HepG2 (cell line): ENCODE measurements around the gene INO80C. TPM values are rescaled to one million over a fixed set of nuclear protein-coding genes. Genes with fewer than 3 reads are reported as not detected.

Experiments used
- AKAP8 ChIP-seq: sonication (generic); formaldehyde crosslinking; IDR thresholded peaks from 2 replicates; pipeline ENCODE4 v1.5.1; 2020; ENCODE audit warnings: mild to moderate bottlenecking, missing genetic modification reagents
- DPF2 ChIP-seq: sonication (generic); formaldehyde crosslinking; IDR thresholded peaks from 2 replicates; pipeline ENCODE4 v1.4.0; 2020; ENCODE audit warnings: mild to moderate bottlenecking, low read depth, missing genetic modification reagents, borderline replicate concordance
- EHMT2 ChIP-seq: fragments of 200-600 bp; sonication (generic); IDR thresholded peaks from 2 replicates; pipeline ENCODE4 v1.7.0; 2017; ENCODE audit warnings: antibody characterized with exemption, low read depth, low read length, borderline replicate concordance
- JUNB ChIP-seq: sonication (generic); formaldehyde crosslinking; IDR thresholded peaks from 2 replicates; pipeline ENCODE4 v1.8.0; 2022; ENCODE audit warnings: missing genetic modification reagents, mild to moderate bottlenecking, borderline replicate concordance
- KLF12 ChIP-seq: sonication (generic); formaldehyde crosslinking; IDR thresholded peaks from 2 replicates; pipeline ENCODE4 v1.4.0; 2020; ENCODE audit warnings: missing genetic modification reagents, borderline replicate concordance
- MAFK ChIP-seq, 2 experiments: IDR thresholded peaks in 1 of 2; conservative IDR thresholded peaks in 1 of 2; 2 replicates each; pipeline ENCODE4 v1.6.1; 2011; ENCODE audit warnings: improper control_type of control experiment in 2 of 2, low read length in 2 of 2
- PAWR ChIP-seq: sonication (generic); formaldehyde crosslinking; IDR thresholded peaks from 2 replicates; pipeline ENCODE4 v1.4.0; 2020; ENCODE audit warnings: missing genetic modification reagents, mild to moderate bottlenecking, borderline replicate concordance
- PRPF4 ChIP-seq: fragments of 200-400 bp; formaldehyde crosslinking; IDR thresholded peaks from 2 replicates; pipeline ENCODE4 v1.6.1; 2016; ENCODE audit warnings: low read length, low read depth; ENCODE audit not compliant: poor library complexity, severe bottlenecking
- SOX5 ChIP-seq: IDR thresholded peaks from 2 replicates; pipeline ENCODE4 v1.6.1; 2016; ENCODE audit warnings: borderline replicate concordance
- ZFAT ChIP-seq: sonication (generic); formaldehyde crosslinking; conservative IDR thresholded peaks from 2 replicates; pipeline ENCODE4 v1.8.1; 2023; ENCODE audit warnings: missing genetic modification reagents, inconsistent platforms
- ZFX ChIP-seq: sonication (generic); formaldehyde crosslinking; IDR thresholded peaks from 2 replicates; pipeline ENCODE4 v1.4.0; 2020; ENCODE audit warnings: mild to moderate bottlenecking, low read depth, missing genetic modification reagents, moderate library complexity
- ZKSCAN1 ChIP-seq: fragments of 150-350 bp; IDR thresholded peaks from 2 replicates; pipeline ENCODE4 v1.6.1; 2014; ENCODE audit warnings: low read length
- ZNF33A ChIP-seq: sonication (generic); formaldehyde crosslinking; IDR thresholded peaks from 2 replicates; pipeline ENCODE4 v1.5.1; 2020; ENCODE audit warnings: missing genetic modification reagents, mild to moderate bottlenecking, moderate library complexity, borderline replicate concordance
- ZNF572 ChIP-seq: sonication (generic); formaldehyde crosslinking; IDR thresholded peaks from 2 replicates; pipeline ENCODE4 v1.5.1; 2020; ENCODE audit warnings: mild to moderate bottlenecking, missing genetic modification reagents
- polyA plus RNA-seq, 8 experiments: library from polyadenylated mRNA; depleted of rRNA in 3 of 8; stranded (reverse) in 7 of 8; unstranded in 1 of 8; fragments of >200 nt; fragmentation: Illumina TruSeq in 4 of 8; extraction: Trizol in 4 of 8; gene quantifications; 2 replicates each; pipeline versions ENCODE4 v1.2.1 to v1.2.3, GENCODE V29; 2011 to 2016; ENCODE audit warnings: low read depth in 4 of 8, missing spikeins in 1 of 8, mixed read lengths in 1 of 8; ENCODE audit not compliant: insufficient read depth in 1 of 8
- total RNA-seq, 5 experiments: library from RNA; depleted of rRNA; stranded (reverse); fragments of >200 nt; fragmentation: Illumina TruSeq; extraction: Trizol; gene quantifications; 2 replicates each; pipeline ENCODE4 v1.2.3, GENCODE V29; 2016; ENCODE audit warnings: low read depth in 1 of 5
- TF ChIP-seq, protein P1 (sequence below): IDR thresholded peaks from 2 replicates; pipeline ENCODE4 v1.6.1; 2016; ENCODE audit warnings: low read depth, borderline replicate concordance
- TF ChIP-seq, protein P2 (sequence below): sonication (generic); formaldehyde crosslinking; IDR thresholded peaks from 2 replicates; pipeline ENCODE4 v1.5.1; 2020; ENCODE audit warnings: mild to moderate bottlenecking, missing genetic modification reagents, borderline replicate concordance
- TF ChIP-seq, protein P3 (sequence below): sonication (generic); IDR thresholded peaks from 2 replicates; pipeline ENCODE4 v1.6.1; 2016; ENCODE audit warnings: low read depth, borderline replicate concordance
- TF ChIP-seq, protein P4 (sequence below): sonication (generic); formaldehyde crosslinking; IDR thresholded peaks from 2 replicates; pipeline ENCODE4 v1.5.0; 2020; ENCODE audit warnings: missing genetic modification reagents
- TF ChIP-seq, protein P5 (sequence below): sonication (generic); formaldehyde crosslinking; IDR thresholded peaks from 2 replicates; pipeline ENCODE4 v1.4.0; 2020; ENCODE audit warnings: low read depth, mild to moderate bottlenecking, missing genetic modification reagents

INO80C gene
- total and polyA plus RNA-seq, 2 of the 13 experiments (the other 11 are each of a cell fraction or from before 2014, with no cell fraction given), result 8.2 to 15.4 TPM

- TF ChIP-seq JUNB (CRISPR knock-in tag), result peak; percentile 98
- TF ChIP-seq PAWR (CRISPR knock-in tag), result no peak
- TF ChIP-seq, protein P1, sequence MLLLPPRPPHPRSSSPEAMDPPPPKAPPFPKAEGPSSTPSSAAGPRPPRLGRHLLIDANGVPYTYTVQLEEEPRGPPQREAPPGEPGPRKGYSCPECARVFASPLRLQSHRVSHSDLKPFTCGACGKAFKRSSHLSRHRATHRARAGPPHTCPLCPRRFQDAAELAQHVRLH (CRISPR knock-in tag), result peak; percentile 75; the same call in 1 of the 2 replicates
- TF ChIP-seq, protein P2, sequence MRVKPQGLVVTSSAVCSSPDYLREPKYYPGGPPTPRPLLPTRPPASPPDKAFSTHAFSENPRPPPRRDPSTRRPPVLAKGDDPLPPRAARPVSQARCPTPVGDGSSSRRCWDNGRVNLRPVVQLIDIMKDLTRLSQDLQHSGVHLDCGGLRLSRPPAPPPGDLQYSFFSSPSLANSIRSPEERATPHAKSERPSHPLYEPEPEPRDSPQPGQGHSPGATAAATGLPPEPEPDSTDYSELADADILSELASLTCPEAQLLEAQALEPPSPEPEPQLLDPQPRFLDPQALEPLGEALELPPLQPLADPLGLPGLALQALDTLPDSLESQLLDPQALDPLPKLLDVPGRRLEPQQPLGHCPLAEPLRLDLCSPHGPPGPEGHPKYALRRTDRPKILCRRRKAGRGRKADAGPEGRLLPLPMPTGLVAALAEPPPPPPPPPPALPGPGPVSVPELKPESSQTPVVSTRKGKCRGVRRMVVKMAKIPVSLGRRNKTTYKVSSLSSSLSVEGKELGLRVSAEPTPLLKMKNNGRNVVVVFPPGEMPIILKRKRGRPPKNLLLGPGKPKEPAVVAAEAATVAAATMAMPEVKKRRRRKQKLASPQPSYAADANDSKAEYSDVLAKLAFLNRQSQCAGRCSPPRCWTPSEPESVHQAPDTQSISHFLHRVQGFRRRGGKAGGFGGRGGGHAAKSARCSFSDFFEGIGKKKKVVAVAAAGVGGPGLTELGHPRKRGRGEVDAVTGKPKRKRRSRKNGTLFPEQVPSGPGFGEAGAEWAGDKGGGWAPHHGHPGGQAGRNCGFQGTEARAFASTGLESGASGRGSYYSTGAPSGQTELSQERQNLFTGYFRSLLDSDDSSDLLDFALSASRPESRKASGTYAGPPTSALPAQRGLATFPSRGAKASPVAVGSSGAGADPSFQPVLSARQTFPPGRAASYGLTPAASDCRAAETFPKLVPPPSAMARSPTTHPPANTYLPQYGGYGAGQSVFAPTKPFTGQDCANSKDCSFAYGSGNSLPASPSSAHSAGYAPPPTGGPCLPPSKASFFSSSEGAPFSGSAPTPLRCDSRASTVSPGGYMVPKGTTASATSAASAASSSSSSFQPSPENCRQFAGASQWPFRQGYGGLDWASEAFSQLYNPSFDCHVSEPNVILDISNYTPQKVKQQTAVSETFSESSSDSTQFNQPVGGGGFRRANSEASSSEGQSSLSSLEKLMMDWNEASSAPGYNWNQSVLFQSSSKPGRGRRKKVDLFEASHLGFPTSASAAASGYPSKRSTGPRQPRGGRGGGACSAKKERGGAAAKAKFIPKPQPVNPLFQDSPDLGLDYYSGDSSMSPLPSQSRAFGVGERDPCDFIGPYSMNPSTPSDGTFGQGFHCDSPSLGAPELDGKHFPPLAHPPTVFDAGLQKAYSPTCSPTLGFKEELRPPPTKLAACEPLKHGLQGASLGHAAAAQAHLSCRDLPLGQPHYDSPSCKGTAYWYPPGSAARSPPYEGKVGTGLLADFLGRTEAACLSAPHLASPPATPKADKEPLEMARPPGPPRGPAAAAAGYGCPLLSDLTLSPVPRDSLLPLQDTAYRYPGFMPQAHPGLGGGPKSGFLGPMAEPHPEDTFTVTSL, result peak; percentile 84
- TF ChIP-seq MAFK (conservative IDR thresholded peaks at IDR 0.05 in 1 of 2, IDR thresholded peaks at IDR 0.05 in 1 of 2; ENCODE audit: low read length in 2 of 2), result no peak
- TF ChIP-seq ZFX (CRISPR knock-in tag), result peak; percentile 83
- TF ChIP-seq ZFAT (CRISPR knock-in tag), result no peak
- peak; percentile 69; the same call in 1 of the 2 replicates for TF ChIP-seq ZNF572 (CRISPR knock-in tag)
- TF ChIP-seq, protein P3, sequence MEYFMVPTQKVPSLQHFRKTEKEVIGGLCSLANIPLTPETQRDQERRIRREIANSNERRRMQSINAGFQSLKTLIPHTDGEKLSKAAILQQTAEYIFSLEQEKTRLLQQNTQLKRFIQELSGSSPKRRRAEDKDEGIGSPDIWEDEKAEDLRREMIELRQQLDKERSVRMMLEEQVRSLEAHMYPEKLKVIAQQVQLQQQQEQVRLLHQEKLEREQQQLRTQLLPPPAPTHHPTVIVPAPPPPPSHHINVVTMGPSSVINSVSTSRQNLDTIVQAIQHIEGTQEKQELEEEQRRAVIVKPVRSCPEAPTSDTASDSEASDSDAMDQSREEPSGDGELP, result peak; percentile 56; the same call in 1 of the 2 replicates
- TF ChIP-seq, protein P4, sequence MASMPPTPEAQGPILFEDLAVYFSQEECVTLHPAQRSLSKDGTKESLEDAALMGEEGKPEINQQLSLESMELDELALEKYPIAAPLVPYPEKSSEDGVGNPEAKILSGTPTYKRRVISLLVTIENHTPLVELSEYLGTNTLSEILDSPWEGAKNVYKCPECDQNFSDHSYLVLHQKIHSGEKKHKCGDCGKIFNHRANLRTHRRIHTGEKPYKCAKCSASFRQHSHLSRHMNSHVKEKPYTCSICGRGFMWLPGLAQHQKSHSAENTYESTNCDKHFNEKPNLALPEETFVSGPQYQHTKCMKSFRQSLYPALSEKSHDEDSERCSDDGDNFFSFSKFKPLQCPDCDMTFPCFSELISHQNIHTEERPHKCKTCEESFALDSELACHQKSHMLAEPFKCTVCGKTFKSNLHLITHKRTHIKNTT (CRISPR knock-in tag), result no peak
- TF ChIP-seq KLF12 (CRISPR knock-in tag), result no peak
- no peak for TF ChIP-seq PRPF4
- TF ChIP-seq ZKSCAN1, result no peak
- TF ChIP-seq AKAP8 (CRISPR knock-in tag), result no peak
- no peak for TF ChIP-seq ZNF33A (CRISPR knock-in tag)
- no peak for TF ChIP-seq EHMT2
- peak; percentile 60 for TF ChIP-seq SOX5 (CRISPR knock-in tag)
- peak; percentile 95 for TF ChIP-seq DPF2 (CRISPR knock-in tag)
- TF ChIP-seq, protein P5, sequence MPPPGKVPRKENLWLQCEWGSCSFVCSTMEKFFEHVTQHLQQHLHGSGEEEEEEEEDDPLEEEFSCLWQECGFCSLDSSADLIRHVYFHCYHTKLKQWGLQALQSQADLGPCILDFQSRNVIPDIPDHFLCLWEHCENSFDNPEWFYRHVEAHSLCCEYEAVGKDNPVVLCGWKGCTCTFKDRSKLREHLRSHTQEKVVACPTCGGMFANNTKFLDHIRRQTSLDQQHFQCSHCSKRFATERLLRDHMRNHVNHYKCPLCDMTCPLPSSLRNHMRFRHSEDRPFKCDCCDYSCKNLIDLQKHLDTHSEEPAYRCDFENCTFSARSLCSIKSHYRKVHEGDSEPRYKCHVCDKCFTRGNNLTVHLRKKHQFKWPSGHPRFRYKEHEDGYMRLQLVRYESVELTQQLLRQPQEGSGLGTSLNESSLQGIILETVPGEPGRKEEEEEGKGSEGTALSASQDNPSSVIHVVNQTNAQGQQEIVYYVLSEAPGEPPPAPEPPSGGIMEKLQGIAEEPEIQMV (CRISPR knock-in tag), result no peak
Measured at GRCh38 chr18:35458677-35459441, 38.9 kb downstream of the INO80C start (continued).
